HG03066 (cell line): Measurements from ENCODE around the gene ATG9A.
A peak's percentile ranks its signal among the peaks of the same experiment; 100 is the strongest.

Experiments
- ATAC-seq: cut with Tn5 transposase; IDR thresholded peaks from one replicate; pipeline ENCODE4 v1.9.1; 2021; ENCODE audit warnings: low read depth; ENCODE audit not compliant: unreplicated experiment

ATG9A gene

DNA sequence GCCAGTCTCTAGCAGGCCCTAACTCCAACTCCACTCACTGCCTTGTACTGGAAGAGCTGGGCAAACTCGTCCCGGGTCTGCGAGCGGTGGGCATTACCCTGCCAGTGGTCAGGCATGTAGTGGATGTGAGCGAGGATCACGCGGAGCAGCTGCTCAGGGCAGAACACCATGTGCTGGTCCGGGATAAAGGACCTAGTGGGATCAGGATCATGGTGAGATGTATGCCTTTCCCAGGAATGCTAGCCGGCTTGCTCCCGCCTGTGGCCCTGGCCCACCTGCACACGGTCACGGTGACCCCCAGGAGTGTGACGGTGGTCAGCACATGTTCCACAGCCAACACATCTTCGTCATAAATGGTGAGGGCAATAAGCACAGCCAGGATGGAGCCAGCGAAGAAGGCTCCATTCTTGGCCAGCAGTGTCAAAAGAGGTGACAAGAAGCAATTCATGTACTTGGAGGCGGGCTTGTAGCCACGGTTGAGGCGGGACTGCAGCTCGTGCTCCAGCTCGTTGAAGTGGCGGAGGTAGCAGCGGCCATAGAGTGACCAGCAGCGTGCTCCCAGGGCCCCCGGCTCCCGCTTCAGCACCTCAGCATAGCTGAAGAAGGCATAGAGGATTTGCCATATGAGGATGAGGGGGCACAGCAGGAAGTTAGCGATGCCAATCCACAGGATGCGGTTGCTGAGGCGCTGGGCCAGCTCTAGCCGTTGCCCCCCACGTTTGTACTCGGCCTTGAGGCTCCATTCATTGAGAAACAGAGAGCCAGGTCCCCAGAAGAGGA, 5.4 kb downstream of the ATG9A start:
- no peak for ATAC-seq

DNA sequence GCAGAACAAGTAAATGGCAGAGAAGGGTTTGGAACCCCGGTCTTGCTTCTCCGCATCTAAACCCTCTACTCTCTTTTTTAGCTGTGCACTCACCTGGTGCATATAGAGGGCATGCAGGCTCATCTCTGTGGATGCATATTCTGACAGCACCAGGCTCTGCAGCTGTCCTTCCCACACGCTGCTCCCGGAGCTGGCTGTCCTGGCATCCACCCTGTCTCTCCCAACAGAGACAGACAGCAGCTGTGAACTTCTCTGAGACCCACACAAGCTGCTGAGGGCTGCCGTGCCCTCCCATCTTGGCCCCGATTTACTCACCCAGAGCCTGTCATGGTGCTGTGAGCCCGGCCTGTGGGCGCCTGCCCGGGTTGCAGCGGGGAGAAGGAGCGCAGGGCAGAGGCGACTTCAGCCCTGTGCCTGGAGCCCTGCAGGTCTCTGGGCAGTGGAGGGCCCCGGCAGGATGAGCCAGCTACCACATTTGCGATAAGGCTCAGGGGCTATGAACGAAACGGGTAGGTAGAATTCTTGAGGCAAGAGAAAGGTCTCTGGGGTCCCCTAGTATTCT, 7.4 kb downstream of the ATG9A start:
- ATAC-seq, result no peak

DNA sequence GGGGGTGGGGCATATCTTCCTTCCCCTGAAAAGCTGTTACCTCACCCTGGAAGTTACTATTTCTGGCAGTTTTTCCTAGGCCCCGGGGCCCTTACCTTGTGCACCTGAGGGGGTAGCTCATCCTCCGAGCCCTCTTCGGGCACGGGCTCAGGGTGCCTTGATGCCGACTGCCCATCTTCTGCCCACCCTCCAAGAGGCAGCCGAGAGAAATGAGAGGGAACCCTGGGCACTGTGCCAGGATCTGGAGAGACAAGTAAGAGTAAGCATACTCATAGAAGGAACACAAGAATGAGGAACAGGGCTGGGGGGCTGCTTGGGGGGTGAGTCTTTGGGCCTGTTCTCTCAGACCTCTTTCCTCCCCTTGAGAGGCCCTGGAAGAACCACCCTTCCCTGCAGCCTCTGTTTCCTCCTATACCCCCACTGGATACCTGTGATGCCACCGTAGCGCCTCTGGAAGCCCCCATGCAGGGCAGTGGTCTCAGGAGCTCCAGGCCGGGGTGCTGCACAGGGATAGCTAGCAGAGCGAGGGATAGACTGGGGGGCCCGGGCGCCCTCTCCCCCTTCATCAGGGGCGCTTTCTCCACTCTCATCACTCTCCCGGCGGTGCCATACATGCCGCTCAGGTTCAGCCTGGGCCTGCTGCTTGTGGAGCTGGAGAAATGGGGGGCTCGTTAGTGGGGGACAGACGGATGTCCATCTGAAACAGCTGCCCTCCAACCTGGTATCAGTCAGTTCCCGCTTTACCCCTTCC, 8.6 kb downstream of the ATG9A start:
- no peak for ATAC-seq

DNA sequence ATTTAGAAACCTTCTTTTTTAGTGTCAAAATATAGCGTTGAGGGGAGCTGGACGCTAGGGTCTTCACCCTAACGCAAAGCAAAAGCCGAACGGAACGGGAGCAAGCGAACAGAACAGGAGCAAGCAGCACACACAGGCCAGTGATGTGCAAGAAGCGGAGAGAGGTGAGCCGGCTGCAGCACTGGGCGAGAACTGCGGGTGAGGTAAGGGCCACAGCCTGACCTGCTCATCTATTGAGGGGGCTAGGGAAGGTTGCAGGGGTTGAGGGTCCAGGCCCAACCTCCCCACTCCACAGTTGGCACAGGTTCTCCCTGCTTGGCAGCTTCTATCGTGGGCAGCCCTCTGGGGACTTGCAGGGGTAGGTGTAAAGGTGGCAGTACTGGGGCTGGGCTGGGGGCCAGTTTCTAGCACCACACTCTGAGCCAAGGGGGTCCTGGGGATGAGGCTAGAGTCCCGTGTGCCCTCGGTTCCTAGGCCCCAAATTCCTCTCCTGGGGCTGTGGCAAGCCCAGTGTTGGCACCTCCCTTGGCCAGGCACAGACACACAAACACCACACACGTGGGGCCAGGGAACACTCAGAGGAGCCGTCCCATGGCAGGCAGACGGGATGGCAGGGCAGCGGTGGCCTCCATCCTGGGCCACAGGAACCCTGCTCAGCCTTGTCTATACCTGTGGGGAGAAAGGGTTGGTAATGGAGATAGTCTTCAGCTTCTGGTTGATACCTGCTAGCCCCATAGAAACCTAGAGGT, 9.5 kb downstream of the ATG9A start:
- ATAC-seq, result no peak

DNA sequence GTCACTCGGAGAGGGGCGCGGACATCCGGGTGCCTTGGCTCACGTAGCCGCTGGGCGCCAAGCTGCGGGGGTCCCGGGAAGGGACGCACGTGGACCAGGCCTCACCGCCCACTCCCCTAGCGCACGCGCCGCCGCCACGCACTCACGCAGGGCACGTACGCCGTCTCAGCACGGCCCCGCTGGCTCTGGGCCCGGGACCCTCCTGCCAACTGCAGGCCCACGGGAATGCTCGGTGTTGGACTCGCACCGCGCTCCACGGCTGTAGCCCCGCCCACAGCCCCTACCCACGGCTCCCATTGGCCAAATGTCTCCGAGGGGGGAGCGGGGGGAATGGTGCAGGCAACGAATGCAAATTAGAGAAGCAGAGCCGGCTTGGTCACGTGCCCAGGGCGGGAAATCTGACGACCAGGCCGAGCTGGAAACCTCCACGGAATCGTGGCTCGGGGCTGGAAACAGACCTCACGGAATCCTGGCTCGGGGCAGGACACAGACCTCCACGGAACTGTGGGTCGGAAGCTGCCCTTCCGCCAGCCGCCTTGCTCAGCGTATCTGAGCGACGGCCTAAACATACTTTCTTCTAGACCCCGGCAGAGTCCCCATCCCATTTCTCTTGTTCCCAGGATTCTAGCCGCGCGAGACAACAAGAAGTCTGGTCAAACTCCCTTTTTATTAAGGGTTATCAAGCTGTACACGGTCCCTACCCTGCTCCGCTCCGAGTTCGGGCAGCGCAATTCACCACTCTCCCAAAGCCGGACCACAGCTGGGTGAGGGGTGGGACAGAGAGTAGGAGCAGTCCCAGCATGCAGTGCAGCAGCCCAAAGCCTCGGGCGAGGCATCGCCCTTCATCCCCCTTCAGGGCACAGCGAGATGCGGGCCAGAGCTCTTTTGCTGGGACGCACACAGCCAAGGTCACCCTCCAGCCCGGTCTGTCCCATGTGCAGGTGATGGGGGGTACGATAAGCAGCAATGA, 10.4 kb downstream of the ATG9A start, which contains the start of gene ABCB6:
Gene ABCB6, minus strand, starts transcription at position 227 of the 970 bp plus-strand sequence. CDS start 285 bp downstream, outside the sequence.
- ATAC-seq, result peak; percentile 84

DNA sequence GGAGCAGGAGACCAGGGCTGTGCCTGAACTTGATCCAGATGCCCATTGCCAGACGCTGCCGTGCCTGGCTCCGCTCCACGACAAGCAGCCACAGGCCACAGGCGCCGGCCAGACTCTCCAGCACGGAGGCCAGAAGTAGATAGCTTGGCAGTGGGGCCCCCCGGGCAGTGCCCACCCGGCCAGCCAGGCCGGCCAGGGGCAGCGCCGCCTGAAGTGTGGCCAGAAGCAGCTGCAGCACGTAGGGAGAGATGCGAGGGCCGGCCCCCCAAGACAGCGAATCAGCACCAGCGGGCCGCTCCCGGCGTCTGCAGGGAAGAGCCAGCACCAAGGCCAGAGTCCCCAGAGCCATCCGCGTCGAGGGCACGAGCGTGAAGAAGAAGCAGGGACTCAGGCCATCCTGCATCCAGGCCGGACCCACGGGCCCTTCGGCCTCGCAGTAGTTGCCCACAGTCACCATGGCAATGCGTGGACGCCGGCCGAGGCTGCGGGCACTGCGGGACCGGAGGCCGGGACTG, 11.2 kb downstream of the ATG9A start:
- ATAC-seq, result peak; percentile 31

DNA sequence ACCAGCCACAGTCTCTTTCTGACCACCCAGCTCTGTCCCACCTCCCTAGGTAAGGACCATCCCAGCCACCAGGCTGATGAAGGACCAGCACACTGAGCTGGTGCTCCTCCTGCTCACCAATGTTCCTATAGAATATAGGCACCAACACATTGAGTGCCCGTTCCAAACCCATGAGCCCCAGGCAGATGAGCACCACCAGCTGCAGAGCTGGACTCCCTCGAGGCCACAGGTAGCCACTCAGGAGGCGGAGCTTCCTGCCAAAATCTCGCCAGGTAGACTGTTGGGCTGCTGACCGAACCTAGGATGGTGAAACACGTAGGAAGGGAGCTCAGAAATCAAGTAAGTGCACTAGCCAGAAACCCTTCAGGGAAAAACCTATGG, 12.9 kb downstream of the ATG9A start:
- no peak for ATAC-seq

DNA sequence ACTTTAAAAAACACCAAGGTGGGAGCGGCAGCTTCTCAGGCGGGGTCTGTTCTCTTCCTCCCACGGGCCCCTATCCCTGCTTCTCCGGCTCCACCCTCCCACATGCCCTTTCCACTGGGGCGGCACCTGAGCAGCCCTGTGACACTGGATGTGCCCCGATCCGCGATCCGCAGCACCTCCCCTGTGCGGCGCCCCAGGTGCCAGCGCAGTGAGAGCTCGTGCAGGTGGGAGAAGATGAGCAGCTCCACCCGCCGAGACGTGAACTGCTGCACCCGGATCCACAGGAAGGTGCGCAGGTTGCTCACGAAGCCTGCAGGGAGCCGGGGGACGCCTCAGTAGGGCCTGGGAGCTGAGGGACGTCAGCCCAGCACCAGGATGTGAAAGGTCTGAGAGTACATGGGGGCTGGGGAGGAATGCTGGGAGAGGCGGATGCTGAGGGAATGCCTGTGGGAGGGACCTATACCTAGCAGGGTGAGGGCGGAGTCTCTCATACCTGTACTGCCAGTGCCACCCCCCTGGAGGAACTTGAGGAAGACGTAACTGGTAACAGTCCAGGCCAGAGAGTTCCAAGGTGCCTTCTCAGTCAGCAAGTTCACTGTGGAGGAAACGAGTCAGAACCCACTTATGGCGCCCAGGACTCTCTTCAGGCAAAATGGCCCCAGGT, 13.4 kb downstream of the ATG9A start:
- ATAC-seq, result no peak

DNA sequence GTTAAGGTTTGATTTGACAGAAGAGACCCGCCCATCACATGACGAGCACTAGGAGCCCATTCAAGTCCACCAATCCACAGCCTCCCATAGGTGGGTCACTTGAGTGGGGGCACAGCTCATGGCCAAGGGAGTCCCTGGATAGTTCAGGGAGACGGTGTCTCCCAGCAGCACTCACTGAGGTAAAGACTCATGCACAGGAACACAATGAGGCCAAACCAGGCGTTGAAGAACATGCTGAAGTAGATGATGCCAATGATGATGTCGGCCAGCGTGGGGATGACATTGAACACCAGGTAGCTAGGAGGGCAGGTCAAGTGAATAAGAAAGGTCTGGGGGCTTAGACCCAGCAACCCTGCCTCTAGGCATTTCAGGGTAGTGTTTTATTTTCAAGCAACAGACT, 14.7 kb downstream of the ATG9A start:
- no peak for ATAC-seq

DNA sequence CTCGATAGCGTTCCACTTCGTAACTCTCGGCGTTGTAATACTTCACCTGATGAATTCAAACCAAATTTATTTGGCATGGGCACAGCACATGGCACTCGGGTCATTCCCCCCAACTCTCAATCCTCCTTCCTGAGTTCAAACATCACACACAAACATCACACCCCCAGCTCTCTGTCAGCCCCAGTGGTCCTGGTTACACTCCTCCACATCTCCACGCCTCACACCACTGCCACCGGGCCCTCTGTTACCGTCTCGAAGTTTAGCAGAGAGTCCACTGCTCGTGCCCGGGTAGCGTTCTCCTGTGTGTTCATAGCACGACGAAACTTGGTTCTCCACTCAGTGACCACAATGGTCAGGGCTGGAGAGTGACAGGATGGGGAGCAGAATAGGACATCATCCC, 15.3 kb downstream of the ATG9A start:
- ATAC-seq, result no peak

DNA sequence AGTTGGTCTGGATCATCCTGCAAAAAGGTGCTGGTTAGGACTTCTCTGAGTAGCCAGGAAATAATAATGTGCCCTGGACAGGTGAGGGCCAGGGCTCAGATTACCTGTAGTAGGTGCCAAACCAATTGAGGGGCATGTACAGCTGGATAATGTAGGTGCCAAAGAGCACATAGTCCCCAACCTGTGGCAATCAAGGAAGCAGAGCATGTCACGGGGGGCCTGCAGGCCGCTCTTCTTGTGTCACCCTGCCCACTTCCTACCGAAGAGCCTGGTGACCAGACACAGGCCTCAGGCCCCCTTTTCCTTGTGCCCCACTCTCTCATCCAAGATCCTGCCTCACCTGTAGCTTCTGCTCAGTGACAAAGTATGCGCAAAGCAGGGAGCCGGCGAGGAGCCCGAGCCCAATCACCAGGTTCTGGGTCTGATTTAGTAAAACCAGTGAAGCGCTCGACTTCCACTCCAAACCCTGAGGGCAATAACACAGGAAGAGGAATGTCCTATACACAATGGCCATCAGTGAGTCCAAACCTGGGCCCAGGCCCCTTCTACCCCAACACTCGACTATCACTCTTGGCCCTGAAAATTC, 15.9 kb downstream of the ATG9A start:
- no peak for ATAC-seq

DNA sequence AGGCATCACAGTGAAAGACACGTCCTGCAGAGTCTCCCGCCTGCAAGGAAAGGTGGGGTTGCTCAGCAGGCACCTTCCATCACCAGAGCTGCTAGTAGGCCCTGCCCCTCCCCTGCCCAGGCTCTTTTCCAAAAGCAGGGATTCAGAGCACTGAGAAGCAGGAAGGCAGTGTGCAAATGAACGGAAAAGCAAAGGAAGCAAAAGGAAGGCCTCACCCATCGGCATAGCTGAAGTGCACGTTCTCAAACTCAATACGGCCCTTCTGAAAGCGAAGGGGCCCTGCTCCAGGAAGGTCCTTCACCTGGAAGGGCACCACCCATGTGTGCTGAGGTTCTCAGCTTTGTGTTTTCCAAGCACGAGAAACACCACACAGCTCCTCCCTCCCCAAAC, 16.4 kb downstream of the ATG9A start:
- ATAC-seq, result no peak

DNA sequence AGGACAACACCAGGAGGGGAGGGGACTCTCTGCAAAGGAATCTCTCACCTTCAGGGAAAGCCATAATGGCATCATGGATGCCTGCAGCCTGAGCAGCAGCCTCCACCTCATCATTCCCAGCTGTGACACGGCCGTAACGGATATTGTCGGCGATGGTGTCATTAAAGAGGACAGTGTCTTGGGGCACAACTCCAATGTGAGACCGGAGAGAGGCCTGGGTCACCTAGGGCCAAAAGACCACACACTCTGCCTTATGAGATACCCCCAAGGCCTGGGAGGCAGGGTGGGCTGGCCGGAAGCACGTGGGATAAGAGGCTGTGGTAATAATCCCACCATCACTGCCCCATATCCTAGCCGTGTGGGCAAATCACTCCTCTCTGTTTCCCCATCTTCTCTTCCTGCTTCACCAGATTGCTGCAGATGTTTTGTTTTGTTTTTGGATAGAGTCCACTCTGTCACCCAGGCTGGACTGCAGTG, 18.5 kb downstream of the ATG9A start:
- no peak for ATAC-seq

DNA sequence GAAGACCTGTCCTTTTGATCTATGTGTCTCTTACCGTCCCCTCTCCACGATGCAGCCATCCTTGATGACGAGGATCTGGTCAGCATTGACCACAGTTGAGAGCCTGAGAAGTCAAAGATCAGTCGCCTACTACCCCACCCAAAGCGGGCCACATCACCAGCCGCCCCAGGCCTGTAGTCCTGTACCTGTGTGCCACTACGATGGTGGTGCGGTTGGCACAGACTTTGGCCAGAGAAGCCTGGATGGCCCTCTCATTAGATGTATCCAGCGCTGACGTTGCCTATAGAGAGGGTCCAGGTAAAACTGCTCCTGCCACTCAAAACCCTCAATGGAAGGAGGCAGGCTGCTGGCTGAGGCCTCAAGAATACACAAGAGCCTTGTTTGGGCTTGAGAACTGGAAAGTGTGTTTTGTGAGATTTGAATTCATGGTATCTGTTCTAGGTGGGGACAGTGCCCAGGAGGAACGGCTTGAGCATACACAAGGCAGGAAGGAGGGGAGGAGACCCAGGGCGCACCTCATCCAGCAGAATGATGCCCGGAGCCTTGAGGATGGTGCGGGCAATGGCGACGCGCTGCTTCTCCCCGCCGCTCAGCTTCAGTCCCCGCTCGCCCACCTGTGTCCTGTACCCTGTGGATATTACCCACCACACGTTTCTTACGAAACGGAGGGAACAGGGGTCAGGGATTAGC, 19.1 kb downstream of the ATG9A start:
- ATAC-seq, result no peak

DNA sequence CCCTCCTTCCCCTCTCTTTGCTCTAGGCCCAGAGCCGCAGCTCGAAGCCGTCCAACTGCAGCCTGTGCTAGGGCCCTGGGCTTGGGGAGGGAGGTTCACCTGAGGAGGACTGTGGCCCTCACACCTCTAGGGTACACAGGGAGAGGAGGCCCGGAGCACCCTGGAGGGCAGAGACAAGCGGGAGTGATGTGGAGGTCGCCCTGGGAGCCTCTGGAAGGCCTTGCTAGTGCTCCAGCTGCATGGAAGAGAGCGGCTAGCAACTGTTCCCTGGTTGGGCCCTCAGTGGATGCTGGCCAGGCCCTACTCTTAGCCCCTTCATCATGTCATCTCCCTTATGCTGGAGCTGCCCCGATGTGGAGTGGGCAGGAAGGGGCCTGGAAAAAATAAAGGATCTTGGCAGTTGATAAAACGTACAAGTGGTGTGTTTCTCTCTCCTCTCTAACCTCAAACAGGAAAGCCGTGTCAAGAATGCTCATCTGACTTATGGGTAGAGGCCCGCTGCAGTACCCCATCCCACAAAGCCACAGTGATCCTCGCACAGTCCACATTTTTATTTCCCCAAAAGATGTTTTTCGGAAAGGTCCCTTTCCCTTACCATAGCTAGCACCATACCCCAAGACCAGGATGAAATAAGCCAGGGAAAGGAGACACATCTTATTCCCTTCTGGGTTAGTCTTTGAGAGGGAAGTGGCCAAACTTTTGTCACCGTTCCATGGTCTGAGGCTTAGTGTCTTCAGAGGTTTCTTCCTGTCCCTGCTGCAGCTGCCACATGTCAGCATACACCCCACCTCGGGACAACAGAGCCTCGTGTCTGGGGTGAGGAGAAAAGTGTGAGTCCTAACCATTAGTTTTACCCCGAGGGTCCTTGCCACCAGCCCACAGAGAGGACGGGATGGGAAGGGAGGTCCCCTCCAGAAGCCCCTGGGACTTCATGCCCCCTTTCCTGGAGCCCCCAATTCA, 19.9 kb downstream of the ATG9A start:
- no peak for ATAC-seq

DNA sequence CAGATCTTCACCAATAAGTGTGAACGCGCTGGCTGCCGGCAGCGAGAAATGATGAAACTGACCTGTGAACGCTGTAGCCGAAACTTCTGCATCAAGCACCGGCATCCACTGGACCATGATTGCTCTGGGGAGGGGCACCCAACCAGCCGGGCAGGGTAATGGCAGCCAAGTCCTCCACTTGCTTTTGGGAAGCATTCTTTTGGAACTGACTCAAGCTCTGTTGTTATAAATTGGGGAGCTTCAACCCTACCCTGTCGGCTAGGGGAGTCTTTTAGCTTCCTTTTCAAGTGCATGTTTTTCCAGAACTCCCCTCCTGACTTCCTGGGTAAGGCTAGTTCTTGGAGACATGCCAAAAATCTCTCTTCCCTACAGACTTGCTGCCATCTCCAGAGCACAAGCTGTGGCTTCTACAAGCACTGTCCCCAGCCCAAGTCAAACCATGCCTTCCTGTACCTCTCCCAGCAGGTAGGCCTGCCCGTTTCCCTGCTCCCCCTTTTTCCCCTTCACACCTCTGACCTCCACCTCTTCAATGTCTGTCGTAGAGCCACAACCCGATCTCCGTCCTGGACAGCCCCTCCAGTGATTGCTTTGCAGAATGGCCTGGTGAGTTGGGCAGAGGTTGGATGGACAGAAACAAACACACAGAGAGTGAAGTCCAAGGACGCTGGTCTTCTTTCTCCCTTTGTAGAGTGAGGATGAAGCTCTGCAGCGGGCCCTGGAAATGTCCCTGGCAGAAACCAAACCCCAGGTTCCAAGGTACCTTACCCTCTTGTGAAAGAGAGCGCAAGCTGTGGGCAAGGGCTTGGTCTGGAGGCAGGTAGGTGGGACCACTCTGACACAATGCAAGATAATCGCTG, 21.3 kb downstream of the ATG9A start:
- no peak for ATAC-seq
